GM12878 (cell line): ENCODE measurements around the gene PKP3.

Experiments used
- BMI1 ChIP-seq: fragments of 450-650 bp; IDR thresholded peaks from 2 replicates; pipeline ENCODE4 v1.6.1; 2016; ENCODE audit warnings: mild to moderate bottlenecking, moderate library complexity, borderline replicate concordance
- CBX3 ChIP-seq: fragments of 200-600 bp; sonication (generic); IDR thresholded peaks from 2 replicates; pipeline ENCODE4 v1.6.1; 2016; ENCODE audit warnings: low read depth, borderline replicate concordance
- EZH2 ChIP-seq: IDR thresholded peaks from 2 replicates; pipeline ENCODE4 v1.6.1; 2012; ENCODE audit warnings: low read depth, mild to moderate bottlenecking, control low read depth, inconsistent platforms, low read length, borderline replicate concordance; ENCODE audit not compliant: control insufficient read depth
- MEF2B ChIP-seq: fragments of 450-650 bp; IDR thresholded peaks from 2 replicates; pipeline ENCODE4 v1.6.1; 2018; ENCODE audit warnings: mild to moderate bottlenecking, moderate library complexity; ENCODE audit not compliant: partially characterized antibody, poor library complexity, severe bottlenecking
- NFYB ChIP-seq: IDR thresholded peaks from 2 replicates; pipeline ENCODE4 v1.6.1; 2011; ENCODE audit warnings: low read depth, mild to moderate bottlenecking, low read length, improper control_type of control experiment, moderate library complexity; ENCODE audit not compliant: insufficient read depth
- POLR2A ChIP-seq: IDR thresholded peaks from 2 replicates; pipeline ENCODE4 v1.6.1; 2011; ENCODE audit warnings: low read depth, mild to moderate bottlenecking, low read length
- SIN3A ChIP-seq: IDR thresholded peaks from 2 replicates; pipeline ENCODE4 v1.6.1; 2012; ENCODE audit warnings: low read depth, low read length, improper control_type of control experiment
- TAF1 ChIP-seq: IDR thresholded peaks from 2 replicates; pipeline ENCODE4 v1.6.1; 2011; ENCODE audit warnings: mild to moderate bottlenecking, low read depth, low read length, borderline replicate concordance
- TF ChIP-seq, protein P1 (sequence below), 3 experiments: IDR thresholded peaks in 2 of 3; conservative IDR thresholded peaks in 1 of 3; 2 replicates each; pipeline ENCODE4 v1.5.1; 2011; ENCODE audit warnings: low read depth in 3 of 3, low read length in 3 of 3, mild to moderate bottlenecking in 3 of 3, control low read depth in 2 of 3, moderate library complexity in 2 of 3, inconsistent platforms in 1 of 3, mixed read lengths in 1 of 3; ENCODE audit not compliant: control insufficient read depth in 2 of 3, insufficient read depth in 1 of 3; ENCODE audit errors: extremely low read depth in 1 of 3

- no peak for TF ChIP-seq NFYB
- TF ChIP-seq BMI1 = no peak
- TF ChIP-seq, protein P1, sequence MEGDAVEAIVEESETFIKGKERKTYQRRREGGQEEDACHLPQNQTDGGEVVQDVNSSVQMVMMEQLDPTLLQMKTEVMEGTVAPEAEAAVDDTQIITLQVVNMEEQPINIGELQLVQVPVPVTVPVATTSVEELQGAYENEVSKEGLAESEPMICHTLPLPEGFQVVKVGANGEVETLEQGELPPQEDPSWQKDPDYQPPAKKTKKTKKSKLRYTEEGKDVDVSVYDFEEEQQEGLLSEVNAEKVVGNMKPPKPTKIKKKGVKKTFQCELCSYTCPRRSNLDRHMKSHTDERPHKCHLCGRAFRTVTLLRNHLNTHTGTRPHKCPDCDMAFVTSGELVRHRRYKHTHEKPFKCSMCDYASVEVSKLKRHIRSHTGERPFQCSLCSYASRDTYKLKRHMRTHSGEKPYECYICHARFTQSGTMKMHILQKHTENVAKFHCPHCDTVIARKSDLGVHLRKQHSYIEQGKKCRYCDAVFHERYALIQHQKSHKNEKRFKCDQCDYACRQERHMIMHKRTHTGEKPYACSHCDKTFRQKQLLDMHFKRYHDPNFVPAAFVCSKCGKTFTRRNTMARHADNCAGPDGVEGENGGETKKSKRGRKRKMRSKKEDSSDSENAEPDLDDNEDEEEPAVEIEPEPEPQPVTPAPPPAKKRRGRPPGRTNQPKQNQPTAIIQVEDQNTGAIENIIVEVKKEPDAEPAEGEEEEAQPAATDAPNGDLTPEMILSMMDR (IDR thresholded peaks at IDR 0.05 in 2 of 3, conservative IDR thresholded peaks at IDR 0.05 in 1 of 3; ENCODE audit: control insufficient read depth in 2 of 3, extremely low read depth in 1 of 3, insufficient read depth in 1 of 3, low read depth in 3 of 3, low read length in 3 of 3) = no peak
- TF ChIP-seq TAF1 = no peak
- TF ChIP-seq EZH2 = no peak
- no peak for TF ChIP-seq CBX3
- TF ChIP-seq POLR2A = no peak
- TF ChIP-seq MEF2B = no peak
- no peak for TF ChIP-seq SIN3A
Measured at GRCh38 chr11:405323-405953, 11.4 kb downstream of the PKP3 start.
